ENCODE results near the gene LTBP1.
"Not testable (repeated sequence)": the region's sequence is repeated elsewhere in the genome, so short reads cannot be mapped to it uniquely, and the experiment has no call there.

The LTBP1 gene

GRCh38 chr2:32946314-32947075 is at the start of gene LTBP1:
Gene LTBP1, plus strand, starts transcription at chr2:32946953. Its CDS starts 372 bp downstream, at chr2:32947325.
- DNase-seq, result peak; percentile 81

GRCh38 chr2:32900246-32900973 is 46.3 kb upstream of the LTBP1 start:
- no peak for DNase-seq

- DNase-seq, result no peak
Observed at GRCh38 chr2:32901313-32901712, 45.4 kb upstream of the LTBP1 start.

DNA sequence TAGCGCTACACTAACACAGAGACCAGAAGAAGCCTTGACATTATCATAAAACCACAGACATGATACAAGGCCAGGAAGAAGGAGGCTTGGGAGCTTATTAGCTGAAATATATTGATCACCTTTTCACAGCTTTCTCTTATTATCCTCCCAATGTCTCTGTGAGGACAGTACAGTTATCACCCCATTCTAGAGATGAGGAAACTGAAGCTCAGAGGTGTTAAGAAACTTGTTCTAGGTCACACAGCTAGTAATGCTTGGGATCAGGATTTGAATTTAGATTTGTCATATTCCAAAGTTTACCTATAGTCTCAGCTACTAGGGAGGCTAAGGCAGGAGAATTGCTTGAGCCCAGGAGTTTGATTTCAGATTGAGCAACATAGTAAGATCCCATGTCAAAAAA is 44.6 kb upstream of the LTBP1 start:
- no peak for DNase-seq

DNA sequence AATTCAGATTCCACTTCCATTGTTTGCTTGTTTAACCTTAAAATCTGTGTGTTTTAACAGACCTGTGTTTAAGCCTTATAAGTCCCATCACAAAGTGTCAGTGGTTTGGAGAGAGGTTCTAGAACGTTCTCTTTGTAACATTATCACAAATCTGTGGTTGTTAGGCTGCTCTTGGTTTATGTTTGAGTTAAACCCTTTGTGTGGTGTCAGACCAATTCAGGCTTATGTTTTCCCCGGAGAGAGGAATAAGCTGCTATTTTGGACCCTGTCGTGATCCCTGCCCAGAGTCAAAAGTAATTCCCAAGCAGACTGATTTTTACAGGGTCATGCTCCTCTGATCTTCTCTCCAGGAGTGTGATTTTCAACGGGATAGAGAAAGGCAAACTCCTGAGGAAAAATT is 43.8 kb upstream of the LTBP1 start:
- no peak for DNase-seq

DNA sequence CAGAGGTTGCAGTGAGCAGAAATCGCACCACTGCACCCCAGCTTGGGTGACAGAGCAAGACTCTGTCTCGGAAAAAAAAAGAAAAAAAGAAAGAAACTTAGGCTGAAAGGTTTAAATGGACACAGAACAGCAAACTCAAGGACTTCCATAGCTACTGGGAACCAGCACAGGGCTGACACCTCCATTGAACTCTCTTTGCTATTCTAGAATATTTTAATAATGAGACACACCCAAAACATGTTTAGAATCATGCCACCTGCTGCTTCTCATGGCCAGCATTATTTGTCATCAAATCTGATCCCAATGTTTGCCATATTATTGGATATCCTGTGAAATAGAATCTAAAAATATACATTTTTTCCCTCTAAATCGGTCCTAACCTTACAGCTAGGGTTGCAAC is 42.7 kb upstream of the LTBP1 start:
- DNase-seq, result no peak

- DNase-seq, result no peak
Observed at GRCh38 chr2:32904751-32905150, 42.0 kb upstream of the LTBP1 start.

GRCh38 chr2:32905270-32905669 is 41.5 kb upstream of the LTBP1 start:
- DNase-seq, result no peak

- no peak for DNase-seq
Observed at GRCh38 chr2:32910883-32911598, 35.7 kb upstream of the LTBP1 start.

GRCh38 chr2:32915694-32916093 is 31.1 kb upstream of the LTBP1 start:
- DNase-seq, result no peak

DNA sequence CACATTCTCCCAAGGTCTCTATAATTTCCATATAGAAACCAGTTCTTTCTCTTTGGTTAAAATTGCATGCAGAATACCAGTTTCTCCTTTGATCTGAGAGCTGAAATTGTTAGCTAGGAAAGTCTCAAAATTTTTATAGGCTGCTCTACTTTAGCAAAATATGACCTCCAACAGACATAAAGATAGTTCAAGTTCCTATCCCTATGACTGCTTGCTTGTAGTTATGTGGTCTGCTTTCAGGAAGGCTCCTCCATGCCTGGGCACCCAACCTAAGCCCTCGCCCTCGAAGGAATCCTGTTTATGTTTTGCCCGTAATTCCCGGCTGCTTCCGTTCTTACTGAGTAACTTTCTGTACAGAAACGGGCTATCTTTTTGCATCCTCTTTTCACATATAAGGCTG is 28.0 kb upstream of the LTBP1 start:
- DNase-seq, result no peak

DNA sequence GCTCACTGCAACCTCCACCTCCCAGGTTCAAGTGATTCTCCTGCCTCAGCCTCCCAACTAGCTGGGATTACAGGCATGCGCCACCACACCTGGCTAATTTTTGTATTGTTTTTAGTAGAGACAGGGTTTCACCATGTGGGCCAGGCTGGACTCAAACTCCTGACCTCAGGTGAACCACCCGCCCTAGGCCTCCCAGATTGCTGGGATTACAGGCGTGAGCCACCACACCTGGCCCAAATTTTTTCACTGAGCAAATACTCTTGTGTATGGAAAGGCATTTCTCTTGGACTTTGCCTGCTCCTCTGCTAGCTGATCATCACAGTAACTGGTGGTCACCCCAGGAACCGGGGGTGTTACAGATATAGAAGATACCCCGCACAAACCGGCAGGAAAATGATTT is 26.9 kb upstream of the LTBP1 start:
- DNase-seq, result not testable (repeated sequence)

- DNase-seq, result not testable (repeated sequence)
Observed at GRCh38 chr2:32921486-32921885, 25.3 kb upstream of the LTBP1 start.

DNA sequence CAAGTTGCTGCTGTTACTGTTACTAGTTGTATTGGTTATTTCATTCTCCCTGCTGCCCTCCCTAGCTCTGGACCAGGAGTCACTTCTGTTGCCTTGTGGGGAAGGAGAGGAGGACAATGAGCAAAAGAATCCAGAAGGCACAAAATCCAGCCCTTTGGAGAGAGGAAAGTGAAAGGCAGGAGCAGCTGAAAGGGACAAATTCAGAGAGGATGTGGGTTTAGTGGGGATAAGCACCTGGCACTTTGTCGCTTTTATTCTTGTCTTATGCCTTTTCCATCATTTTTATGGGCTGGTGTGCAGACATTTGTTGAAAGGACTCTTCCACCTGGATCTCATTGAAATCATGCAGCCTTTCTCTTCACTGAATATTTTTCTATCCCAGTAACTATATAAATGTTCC is 24.3 kb upstream of the LTBP1 start:
- no peak for DNase-seq

- no peak for DNase-seq
Observed at GRCh38 chr2:32923109-32923508, 23.6 kb upstream of the LTBP1 start.

- no peak for DNase-seq
Observed at GRCh38 chr2:32925283-32925815, 21.4 kb upstream of the LTBP1 start.

DNA sequence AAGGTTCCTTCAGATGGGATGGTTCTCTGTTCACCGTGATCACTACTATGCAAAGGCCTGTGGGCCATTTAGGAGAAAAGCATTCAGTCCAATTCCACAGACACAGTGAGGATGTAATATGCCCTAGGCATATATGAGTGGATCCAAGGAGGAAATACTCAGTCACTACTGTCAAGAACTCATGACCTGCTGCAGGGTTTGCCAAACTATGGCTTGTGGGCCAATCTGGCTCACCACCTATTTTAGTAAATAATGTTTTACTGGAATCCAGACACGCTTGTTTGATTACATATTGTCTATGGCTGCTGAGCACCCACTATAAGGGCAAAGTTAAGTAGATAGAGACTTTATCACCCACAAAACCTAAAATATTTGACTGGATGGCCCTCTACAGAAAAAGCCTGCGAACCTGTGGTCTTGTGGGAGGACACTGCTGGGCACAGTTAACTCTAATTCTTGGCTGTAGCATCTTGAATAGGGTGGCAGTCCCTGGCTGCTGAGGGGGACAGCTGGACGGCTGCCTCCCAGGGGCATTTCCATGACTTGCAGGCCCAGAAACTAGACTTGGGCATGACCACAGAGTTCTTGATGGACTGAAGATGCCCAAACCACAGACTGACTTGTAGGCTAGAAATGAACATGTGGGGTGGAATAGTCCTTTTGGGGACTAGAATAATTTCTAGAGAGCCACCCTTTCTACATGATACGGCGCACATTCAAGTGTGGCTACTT is 20.6 kb upstream of the LTBP1 start:
- DNase-seq, result no peak

DNA sequence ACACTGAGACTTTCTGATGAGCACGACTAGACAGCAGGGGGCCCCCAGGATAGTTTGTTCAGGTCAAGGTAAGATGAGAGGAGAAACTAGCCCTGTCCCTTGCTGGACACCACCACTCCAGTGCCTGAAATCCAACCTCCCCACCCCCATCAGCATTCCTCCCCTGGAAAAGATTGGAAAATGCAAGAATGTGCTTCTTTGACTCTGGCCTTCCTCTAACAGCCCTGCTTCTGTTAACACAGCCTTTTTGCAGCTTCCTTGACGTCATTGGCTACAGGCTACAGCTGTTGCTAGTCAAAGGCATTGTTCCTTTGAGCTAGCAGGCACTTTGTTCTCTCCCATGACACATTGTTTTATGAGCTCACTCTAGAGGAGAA is 20.1 kb upstream of the LTBP1 start:
- DNase-seq, result no peak

- no peak for DNase-seq
Observed at GRCh38 chr2:32930436-32930835, 16.3 kb upstream of the LTBP1 start.

DNA sequence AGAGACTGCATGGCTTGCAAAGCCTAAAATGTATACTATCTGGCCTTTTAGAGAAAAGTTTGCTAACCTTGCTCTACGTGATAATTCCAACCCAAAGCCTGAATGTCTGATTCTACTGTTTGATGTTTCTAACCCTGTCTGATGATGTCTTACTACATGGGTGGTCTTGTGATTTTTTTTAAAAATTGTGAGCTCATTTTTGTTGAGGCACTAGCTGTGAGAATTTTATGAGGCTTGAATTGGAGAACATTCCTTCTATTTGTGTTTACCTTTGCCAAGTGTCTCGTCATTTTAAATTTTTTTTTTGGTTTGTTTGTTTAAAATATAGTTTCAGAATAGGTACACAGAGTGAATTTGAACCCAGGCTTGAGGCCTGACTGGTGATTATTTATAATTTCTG is 15.2 kb upstream of the LTBP1 start:
- DNase-seq, result no peak

DNA sequence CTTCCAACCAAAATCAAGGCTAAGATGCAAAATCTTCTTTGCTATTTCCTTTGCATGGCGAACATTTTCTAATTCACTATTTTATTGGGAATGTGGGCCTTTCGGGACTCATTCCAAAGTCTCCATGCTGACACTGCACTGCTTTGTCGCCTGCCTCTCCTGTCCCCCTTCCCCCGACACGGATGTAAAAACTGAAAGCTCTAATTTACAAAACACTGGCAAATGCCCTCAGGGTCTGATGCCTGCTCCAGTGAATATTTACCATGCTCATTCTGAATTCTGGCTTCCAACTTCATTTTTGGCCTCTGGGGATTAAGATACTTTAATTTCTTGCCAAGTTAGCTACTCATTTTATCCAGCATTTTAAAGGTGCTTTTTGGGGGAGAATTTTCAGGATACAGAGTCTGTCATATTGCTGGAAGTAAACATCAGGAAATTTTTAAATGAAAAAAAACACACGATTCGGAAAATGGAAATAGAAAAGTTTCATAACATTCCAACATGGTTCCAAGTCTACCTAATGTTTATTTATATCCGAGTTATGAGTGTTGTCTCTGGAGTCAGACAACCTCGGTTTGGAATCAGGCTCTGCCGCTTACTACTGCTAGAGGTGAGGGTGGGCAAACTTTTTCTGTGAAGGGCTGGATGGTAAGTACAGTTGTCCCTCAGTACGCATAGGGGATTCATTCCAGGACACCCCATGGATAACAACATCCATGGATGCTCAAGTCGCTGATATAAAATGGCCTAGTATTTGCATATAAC is 14.6 kb upstream of the LTBP1 start:
- DNase-seq, result no peak

Data from left hindlimb (tissue), 1 donor.